Stimulated activated CD4-positive, alpha-beta T cell treated with anti-CD3 and anti-CD28 coated beads, Interleukin-15, amount 100 ng/mL, for 1 hour (primary cell): Measurements from ENCODE around the gene SH3TC2.
A peak's percentile ranks its signal among the peaks of the same experiment; 100 is the strongest.

Experiments used
- DNase-seq, 2 donors: peaks; one replicate each; pipeline ENCODE4 v3.0.0-alpha.2; 2020; ENCODE audit warnings: low read depth in 1 of 2, low spot score in 1 of 2

The SH3TC2 gene

DNA sequence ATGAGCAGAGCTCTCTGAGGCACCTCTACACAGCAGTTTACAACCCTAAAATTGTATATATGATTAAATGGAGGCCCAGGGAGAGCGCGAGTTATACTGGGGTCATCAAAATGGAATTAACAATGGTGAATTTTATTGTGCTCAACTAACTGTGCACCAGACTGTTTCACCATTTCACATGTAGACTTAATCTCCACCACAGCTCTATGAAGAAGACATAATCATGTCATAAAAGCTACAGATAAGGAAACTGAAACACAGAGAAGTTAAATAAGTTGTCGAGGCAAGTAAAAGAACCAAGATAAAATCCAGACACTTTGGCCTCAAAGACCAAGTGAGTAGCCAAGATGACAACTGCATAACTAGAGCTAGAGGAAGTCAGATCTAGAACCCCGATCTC is 1.5 kb downstream of the SH3TC2 start:
- no peak for DNase-seq

DNA sequence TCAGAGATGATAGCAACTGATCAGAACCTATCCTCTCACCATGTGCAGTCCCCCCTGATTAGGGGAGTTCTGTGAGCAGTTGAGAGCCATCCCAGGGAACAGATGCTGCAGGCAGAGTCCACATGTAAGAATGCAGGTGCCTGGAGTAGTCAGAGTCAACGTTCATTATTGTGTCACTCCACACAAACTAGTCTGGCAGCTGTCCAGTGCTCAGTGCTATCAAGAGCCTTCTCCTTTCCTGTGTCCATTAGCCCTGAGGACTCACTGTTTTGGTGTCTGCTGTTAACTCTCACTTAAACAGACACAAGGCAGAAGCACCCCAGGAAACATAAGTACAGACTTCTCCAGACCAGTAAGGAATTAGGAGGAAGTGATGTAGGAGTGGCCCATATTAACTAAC is 2.5 kb downstream of the SH3TC2 start:
- DNase-seq, result no peak

DNA sequence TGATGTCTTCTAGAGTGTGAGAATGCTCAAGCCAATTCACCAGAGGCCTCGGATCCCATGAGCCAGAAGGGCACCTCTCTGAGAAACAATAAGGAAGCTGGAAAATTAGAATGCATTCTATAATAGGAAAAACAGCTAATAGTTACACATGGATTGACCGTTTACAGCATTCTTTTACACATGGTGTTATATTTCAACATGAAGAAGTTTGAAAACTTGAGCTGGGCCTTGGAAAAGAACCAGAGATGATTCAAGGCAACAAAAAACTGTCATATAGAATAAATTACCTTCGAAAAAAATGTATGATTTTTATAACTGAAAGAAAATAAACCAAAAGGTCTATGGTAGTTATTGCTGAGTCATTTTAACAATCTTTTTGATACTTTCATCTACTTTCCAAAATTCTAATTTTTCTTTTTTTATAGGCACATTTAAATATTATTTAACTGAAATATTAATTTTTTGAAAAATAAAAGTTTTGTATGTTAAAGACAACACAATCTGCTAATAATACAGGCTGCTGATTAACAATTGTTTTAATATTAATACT is 6.2 kb downstream of the SH3TC2 start:
- DNase-seq, result no peak

DNA sequence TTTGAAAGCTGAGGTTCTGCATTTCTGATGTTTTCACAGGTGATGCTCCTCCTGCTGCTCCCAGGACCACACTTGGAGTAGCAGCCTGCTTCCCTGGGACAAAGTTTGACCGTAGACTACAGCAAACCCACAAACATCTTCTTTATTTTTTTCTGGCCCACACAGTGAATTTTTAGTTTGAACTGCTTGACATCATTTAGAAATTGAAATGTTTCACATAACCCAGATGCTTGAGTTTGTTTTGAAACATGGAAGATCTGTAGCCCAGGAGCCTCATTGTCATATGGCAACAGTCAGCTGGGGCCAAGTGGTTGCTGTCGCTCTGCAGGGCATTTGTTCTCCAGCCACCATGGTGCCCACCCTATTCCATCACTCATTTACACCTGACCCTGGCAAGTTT is 8.4 kb downstream of the SH3TC2 start:
- DNase-seq, result no peak

DNA sequence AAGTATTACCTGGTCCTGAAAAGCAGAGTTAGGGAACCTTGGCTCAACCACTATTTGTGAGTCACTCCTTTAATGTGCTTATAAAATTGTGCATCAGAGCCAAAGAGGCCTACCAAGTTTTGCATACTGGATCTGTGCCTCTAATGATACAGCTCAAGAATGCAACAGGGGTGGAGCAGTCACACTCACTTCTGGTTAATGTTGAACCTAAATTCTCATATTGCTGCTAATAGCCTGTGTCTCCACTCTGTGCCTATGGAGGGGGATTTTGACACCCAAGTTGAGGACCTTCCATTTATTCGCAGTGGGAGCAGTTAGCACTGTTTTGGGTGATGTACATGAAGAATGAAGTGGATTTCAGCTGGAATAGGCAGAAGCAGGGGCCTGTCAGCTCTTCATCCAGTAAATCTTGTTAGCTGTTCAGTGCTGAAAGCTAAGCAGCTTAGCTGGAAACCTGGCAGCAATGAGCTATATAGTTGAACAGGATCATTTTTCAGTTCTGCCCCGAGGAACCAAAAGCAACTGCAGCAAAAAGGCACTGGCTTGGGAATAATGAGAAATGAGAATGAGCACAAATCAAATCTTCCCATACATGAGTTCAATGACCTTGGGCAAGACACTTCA is 9.7 kb downstream of the SH3TC2 start:
- DNase-seq, result no peak

DNA sequence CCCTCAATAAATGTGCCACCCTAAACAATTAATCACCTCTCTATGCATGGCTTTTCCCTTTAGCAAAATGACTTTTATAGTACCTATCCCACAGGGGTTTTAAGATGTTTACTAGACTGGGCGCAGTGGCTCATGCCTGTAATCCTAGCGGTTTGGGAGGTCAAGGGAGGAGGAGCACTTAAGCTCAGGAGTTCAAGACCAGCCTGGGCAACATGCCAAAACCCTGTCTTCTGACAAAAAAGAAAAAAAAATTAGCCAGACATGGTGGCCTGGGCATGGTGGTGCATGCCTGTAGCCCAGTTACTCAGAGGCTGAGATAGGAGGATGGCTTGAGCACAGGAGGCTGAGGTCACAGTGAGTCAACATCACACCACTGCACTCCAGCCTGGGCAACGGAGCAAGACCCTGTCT is 13.5 kb downstream of the SH3TC2 start:
- DNase-seq, result no peak

DNA sequence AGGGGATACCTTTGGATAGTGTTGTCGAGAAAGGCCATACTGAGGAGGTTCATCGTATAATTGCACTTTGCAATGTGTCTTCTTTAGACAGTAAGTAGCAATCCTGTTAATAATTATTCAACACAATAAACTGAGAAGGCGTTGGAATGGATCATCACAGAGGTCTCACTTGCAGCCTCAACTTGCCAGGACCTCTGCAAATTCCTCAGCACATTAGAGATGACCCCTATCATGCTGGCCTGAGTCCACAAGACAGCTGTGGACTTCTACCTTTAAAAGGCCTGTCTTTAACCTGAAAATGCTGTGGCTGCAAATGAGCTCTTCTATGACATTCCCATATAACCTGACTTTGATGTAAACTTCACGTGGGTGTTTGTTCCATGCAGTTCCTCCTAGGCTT is 14.1 kb downstream of the SH3TC2 start:
- DNase-seq, result no peak

DNA sequence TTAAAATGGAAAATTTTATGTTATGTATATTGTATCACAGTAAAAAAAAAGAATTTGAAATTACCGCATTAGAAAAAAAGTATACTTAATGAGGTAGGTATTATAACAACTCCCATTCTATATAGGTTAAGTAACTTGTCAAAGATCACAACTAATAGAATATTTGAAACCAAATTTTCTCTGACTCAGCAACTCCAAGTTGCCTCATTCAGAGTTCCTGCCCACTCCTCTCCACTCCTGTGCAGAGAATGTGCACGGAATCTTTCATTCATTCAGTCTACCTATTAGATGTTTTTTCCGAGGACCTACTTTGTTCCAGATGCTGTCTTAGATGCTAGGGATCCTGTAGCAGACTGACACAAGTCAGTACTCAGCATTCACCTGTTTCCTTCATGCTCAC is 15.4 kb downstream of the SH3TC2 start:
- no peak for DNase-seq

DNA sequence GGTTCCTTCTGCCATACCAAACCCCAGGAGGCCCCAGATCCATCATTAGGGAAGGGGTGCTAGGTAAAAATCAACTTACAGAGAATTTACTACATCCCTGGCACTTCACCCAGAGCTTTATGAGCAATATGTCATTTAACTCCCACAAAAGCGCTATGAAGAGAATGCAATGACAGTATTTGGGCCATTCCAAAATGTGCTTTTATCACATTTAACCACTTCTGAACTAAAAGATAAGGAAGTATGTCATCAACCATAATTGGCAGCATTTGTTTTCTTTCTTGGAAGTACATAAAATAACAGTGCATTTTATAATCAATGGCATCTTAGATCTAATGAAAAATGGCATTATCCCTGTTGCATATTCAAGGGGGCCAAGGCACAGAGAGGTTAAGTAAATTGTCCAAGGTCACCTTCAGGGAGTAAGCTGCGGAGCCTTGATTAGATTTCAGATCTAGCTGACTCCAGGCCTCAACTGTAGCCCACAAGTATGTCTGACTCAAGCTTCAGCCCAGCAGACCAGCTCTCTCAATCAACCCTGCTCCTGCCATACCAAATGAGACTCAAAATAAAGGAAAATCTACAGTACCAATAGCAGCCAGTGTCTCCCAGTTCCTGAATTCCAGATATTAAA is 16.5 kb downstream of the SH3TC2 start:
- DNase-seq, result no peak

DNA sequence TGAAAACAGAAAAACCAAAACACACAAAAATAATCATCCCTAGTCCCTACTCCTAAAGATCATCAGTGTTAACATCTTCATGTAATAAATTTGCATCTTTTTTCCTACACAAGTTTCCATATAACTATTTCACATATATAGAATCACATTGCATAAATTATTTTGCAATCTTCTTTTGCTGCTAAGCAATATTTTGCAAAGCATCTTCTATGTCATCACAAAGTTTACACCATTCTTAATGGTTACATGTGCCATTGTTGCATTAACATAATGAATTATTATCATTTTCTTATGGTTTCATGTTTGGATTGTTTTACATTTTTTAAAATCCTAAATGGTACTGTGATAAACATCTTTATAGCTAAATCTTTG is 17.8 kb downstream of the SH3TC2 start:
- no peak for DNase-seq

DNA sequence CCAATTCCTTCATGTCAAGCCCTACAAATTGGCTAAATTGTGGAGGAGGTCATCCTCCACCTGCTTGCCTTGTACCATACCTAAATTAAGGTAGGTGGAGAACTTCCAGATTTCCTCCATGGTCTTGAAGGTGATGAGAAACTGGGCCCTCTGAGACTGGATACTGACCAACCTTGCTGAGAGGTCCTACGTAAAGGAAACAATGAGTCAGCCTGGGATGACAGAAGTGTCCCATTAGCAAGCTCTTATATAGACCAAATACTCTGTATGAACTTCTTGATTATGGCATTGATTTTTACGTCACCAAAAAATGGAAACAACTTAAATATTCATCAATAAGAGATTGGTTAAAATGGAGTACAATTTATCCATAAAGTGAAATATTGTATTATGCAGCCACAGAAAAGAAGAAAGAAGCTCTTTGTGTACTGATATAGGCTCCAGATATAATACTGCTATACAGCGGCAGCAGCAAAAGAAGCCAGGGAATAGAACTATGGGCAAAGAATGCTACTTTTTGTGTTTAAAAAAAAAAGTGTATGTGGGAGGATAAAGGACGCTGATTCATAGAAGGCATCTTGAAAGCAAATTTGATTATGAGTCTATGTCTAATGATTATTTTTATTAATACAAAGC is 18.3 kb downstream of the SH3TC2 start:
- DNase-seq, result no peak

DNA sequence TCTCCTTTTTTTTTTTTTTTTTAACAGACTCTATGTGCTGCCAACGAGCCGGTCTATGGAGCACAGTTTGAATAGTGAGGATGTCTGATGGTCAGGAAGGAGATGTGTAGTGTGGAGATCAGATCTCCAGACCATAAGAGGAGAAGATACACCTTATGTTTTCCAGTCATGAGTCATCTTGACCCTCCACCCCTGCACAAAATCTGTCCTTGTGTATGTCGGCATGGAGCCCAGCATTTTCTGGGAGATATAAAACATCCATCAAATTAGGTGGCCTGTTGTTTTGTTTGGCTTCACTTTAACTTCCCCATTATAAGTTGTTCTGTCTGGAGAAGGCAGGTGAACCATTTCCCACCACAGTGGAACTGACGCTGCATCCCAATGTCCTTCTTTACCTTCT is 19.2 kb downstream of the SH3TC2 start:
- no peak for DNase-seq

DNA sequence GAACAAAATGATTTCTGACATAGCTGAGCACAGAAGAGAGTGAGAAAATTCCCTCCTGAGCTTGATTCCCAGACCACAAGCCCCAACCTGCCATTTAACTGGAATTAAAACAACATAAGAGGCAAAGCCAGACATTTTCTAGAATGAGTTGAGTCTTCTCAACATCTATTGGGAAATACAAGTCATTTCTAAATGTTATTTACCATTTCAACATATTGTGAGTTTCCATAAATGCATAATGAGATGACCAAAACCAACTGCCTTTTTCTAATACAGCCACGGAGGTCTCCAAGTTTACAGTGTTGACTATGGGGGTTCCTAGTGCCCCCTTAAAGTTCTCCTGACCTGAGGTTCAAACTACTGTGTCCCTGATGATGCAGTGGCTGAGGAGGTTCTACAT is 20.0 kb downstream of the SH3TC2 start:
- DNase-seq, result no peak

DNA sequence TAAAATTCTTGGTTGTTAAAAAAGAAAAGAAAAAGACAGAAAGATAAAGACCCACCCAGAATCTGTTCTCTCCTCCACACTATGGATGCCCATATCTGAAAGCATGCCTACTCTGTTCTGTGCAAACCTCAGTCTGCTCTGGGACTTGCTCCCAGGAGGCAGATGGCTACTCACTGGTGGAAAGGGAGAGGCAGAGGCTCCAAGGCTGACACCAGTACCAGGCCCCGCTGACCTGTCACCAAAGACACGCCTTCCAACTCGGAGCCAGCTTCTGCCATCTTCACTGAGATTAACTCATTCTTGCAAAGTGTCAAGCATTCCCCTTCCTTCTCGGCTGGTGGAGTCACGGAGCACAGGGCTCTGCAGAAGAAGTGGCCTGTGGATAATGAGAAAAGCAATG is 21.6 kb downstream of the SH3TC2 start:
- DNase-seq, result no peak

DNA sequence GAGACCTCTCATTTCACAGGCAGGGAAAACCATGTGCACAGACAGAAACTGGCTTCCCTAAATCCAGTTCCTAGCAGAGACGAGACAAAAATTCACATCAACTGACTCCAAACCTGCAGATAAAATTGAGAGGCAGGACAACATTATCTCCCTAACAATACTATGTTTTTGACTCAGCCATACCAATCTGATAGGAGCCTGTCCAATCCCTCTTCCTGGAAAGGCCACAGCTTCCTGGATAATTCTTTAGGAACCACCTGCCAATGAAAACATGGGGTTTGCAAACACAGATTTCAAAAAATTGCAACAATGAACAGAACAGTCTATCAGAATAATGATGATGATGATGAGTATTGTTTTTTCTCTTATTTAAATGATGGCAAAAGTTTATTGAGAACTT is 22.4 kb downstream of the SH3TC2 start:
- no peak for DNase-seq

DNA sequence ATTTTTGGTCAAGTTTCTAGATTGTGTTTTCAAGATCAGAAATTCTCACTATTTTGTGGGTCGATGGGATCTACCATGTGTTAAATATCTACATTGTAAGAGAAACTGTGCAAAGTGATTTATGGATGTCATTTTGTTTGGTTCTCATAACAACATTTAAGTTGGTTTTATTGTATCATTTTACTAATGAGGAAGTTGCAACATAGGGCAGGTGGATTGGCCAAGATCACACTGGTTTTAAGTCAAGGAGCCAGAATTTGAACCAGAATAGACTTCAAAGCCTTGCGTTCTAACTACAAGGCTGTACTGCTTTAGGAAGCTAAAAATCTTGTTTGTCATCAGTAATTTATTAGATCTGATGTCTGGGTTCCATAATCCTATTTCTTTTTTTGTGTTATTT is 23.4 kb downstream of the SH3TC2 start:
- DNase-seq, result no peak

DNA sequence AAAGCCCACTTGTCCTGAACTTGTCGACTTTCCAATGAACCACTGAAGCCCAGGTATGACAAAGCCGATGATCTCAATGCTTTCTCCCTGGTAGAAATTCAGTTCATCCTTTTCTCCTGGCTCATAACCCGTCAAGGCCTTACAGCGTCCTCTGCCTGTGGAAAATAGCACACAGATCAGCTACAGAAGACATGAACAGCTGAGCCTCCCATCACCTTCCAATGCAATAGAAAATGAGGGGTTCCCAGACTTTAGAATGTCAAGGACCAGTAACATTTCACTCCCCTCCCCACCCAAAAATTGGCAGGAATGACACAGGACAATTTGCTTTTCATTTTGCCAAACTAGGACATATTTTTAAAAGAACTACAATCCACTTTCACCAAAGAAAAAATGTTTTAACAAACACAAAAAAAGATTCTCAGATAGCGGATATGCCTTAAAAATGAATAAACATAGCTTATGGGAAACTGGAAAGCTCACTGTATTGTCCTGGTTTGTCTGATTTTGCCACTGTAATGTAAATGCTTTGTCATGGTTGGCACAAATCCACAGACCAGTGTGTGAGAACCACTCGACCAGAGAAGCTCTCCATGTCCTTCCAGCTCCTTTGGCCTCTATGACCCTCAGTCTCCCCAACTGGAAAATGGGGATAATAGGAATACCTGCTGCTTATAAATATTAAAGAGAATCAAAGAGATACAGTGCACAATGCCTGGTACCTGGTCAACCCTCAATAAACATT is 24.4 kb downstream of the SH3TC2 start:
- no peak for DNase-seq

DNA sequence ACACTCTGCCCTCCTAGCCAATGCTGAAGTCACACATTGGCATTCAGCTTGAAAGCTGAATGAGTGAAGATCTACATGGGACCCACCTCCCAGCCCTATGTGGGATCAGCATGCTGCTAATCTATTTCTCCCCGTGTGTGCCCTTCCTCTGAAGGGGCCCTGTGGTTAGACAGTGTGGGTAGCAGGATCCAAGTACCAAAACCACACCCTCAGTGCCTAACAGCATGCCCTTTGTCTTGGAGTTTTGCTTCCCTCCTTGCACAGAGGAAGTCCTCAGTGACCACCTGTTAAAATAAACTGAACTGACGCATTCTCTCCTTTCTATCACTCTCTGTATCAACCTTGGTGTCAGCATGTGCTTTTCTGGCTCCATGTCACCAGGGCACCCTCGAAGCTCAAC is 25.0 kb downstream of the SH3TC2 start:
- DNase-seq, result no peak

DNA sequence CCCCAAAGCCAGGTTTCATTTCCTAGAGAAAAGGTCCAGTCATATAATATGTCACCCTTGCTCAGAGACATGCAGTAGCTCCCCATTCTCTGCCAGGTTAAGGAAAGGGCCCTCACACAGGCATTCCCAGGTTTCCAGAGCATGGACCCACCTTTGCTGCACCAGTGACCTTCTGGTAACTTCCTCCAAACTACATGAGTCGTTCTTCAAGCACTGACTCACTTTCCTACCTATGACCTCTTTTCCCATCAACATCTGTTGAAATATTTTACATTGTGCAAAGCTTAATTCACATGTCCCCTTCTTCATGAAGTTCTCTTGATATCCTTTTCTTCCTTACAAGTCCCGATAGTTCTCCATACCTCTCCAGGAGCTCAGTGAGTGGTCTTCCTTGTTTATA is 25.9 kb downstream of the SH3TC2 start:
- no peak for DNase-seq

DNA sequence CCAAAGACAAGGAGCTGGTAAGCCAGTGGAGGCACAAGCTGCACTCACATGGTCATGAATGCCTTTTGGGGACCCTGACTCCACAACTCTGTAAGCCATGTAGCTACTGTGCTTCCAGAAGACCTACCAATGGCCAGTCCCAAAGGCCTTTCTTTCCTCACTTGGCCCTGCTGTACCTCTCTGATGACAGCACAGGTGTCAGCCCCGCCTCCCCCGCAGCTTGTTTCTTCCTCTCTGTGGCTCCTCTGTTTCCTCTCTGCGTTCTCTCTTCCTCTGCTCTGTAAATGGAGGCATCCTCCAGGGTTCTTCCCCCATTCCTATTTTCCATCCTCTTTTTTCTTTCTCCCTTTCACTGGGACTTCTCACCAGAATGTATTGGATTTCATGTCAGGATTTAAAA is 26.7 kb downstream of the SH3TC2 start:
- DNase-seq, result no peak

DNA sequence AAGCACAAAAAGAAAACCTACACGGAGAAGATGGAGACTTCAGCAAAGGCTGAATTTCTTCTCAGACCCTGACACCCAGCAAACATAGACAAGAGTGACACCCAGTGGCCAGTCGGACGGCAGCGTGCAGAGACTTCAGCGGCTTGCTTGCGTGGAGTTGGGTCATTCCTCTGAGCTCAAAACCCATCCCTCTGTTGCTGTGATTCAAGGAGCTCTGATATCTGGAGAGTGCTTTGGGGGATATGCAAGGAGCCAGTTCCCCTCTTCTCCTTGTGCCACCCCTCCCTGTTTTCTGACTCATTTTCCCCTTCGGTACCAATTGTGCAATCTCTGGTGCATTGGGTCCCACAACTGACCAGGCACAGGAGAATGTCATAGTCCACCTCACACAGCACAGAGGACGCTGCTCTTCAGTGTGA is 27.5 kb downstream of the SH3TC2 start:
- DNase-seq, result peak; percentile 30 to 43

DNA sequence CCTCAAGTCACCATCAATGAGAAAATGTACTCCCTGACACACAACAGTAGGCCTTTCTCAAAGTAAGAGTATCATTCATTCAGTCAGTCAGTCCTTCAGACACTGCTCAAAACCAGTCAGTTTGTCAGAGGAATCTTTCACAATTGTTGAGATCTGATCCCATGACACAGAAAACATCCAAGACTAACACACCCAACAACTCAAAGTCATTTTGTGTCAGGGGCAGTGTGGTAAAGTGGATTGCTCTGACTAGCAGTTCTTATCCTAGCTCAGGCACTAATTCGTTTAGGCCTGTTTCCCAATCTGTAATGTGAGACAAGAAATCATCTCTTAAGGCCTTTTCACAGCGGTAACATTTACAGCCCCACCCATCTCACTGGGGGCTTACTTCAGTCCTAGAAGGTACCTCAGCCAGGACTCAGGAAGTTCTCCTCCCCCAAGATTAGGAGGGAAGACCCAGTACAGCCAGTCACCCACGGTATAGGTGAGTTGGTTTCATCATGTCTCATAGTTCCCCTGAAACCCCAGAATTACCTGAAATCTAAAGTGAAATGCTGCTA is 31.9 kb downstream of the SH3TC2 start:
- no peak for DNase-seq
